Activated CD4-positive, alpha-beta T cell treated with anti-CD3 and anti-CD28 coated beads, Interleukin-10, Interleukin-2, amounts not matched to agents 100 ng/mL and 50 ng/mL, durations not matched to agents 16 hours and 8 hours (primary cell): Measurements from ENCODE around the gene SLC39A3.

Experiments used
- DNase-seq: peaks from one replicate; pipeline ENCODE4 v3.0.0-alpha.2; 2020

The SLC39A3 gene

GRCh38 chr19:2768365-2769132 lies 28.7 kb upstream of the SLC39A3 start:
- DNase-seq = no peak

GRCh38 chr19:2767688-2768087 lies 27.9 kb upstream of the SLC39A3 start:
- DNase-seq = no peak

GRCh38 chr19:2766594-2767372 lies 27.0 kb upstream of the SLC39A3 start:
- no peak for DNase-seq

- no peak for DNase-seq
Measured at GRCh38 chr19:2765376-2765775, 25.6 kb upstream of the SLC39A3 start.

GRCh38 chr19:2764945-2765344 lies 25.1 kb upstream of the SLC39A3 start:
- no peak for DNase-seq

GRCh38 chr19:2763687-2764086 lies 23.9 kb upstream of the SLC39A3 start:
- no peak for DNase-seq

GRCh38 chr19:2762783-2763496 lies 23.1 kb upstream of the SLC39A3 start:
- no peak for DNase-seq

GRCh38 chr19:2761876-2762782 lies 22.3 kb upstream of the SLC39A3 start:
- no peak for DNase-seq

- no peak for DNase-seq
Measured at GRCh38 chr19:2761309-2761677, 21.5 kb upstream of the SLC39A3 start.

GRCh38 chr19:2759965-2760364 lies 20.1 kb upstream of the SLC39A3 start:
- no peak for DNase-seq

GRCh38 chr19:2759362-2759761 lies 19.5 kb upstream of the SLC39A3 start:
- no peak for DNase-seq

GRCh38 chr19:2758601-2759313 lies 18.9 kb upstream of the SLC39A3 start:
- no peak for DNase-seq

- no peak for DNase-seq
Measured at GRCh38 chr19:2756921-2757881, 17.4 kb upstream of the SLC39A3 start.

GRCh38 chr19:2756477-2756876 lies 16.7 kb upstream of the SLC39A3 start:
- DNase-seq = no peak

- no peak for DNase-seq
Measured at GRCh38 chr19:2755811-2756210, 16.0 kb upstream of the SLC39A3 start.

- no peak for DNase-seq
Measured at GRCh38 chr19:2755448-2755705, 15.6 kb upstream of the SLC39A3 start.

GRCh38 chr19:2754659-2755447 lies 15.0 kb upstream of the SLC39A3 start:
- no peak for DNase-seq

GRCh38 chr19:2751438-2751830 lies 11.6 kb upstream of the SLC39A3 start:
- DNase-seq = no peak

GRCh38 chr19:2750808-2751437 lies 11.1 kb upstream of the SLC39A3 start:
- no peak for DNase-seq

GRCh38 chr19:2747349-2747748 lies 7.5 kb upstream of the SLC39A3 start:
- no peak for DNase-seq
